ENCODE measurements around the gene TUBB6.

DNA sequence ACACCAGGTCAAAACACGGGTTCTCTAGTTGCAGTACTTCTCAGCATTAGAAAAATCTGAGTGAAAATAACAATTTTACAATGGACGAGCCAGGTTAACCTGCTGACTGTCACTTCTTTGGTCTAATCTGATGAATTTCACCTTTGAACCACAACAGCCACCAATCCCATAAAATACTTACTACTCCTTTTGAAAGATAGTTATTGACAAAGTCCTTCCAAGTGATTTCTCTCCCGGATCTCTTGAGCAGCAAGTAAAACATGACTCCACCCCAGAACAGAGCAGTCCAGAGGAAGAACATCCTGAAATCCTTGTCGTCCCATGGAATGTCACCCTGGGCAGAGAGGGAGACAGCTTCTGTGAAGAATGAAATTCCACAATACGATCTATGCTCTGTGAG is 58.7 kb downstream of the TUBB6 start:
- TF ChIP-seq SIN3A (IDR thresholded peaks at IDR 0.05; ENCODE audit: borderline replicate concordance, insufficient read depth, low read depth, low read length) = no peak
- TF ChIP-seq, protein P1, sequence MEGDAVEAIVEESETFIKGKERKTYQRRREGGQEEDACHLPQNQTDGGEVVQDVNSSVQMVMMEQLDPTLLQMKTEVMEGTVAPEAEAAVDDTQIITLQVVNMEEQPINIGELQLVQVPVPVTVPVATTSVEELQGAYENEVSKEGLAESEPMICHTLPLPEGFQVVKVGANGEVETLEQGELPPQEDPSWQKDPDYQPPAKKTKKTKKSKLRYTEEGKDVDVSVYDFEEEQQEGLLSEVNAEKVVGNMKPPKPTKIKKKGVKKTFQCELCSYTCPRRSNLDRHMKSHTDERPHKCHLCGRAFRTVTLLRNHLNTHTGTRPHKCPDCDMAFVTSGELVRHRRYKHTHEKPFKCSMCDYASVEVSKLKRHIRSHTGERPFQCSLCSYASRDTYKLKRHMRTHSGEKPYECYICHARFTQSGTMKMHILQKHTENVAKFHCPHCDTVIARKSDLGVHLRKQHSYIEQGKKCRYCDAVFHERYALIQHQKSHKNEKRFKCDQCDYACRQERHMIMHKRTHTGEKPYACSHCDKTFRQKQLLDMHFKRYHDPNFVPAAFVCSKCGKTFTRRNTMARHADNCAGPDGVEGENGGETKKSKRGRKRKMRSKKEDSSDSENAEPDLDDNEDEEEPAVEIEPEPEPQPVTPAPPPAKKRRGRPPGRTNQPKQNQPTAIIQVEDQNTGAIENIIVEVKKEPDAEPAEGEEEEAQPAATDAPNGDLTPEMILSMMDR (IDR thresholded peaks at IDR 0.05) = no peak
- TF ChIP-seq, protein P2, sequence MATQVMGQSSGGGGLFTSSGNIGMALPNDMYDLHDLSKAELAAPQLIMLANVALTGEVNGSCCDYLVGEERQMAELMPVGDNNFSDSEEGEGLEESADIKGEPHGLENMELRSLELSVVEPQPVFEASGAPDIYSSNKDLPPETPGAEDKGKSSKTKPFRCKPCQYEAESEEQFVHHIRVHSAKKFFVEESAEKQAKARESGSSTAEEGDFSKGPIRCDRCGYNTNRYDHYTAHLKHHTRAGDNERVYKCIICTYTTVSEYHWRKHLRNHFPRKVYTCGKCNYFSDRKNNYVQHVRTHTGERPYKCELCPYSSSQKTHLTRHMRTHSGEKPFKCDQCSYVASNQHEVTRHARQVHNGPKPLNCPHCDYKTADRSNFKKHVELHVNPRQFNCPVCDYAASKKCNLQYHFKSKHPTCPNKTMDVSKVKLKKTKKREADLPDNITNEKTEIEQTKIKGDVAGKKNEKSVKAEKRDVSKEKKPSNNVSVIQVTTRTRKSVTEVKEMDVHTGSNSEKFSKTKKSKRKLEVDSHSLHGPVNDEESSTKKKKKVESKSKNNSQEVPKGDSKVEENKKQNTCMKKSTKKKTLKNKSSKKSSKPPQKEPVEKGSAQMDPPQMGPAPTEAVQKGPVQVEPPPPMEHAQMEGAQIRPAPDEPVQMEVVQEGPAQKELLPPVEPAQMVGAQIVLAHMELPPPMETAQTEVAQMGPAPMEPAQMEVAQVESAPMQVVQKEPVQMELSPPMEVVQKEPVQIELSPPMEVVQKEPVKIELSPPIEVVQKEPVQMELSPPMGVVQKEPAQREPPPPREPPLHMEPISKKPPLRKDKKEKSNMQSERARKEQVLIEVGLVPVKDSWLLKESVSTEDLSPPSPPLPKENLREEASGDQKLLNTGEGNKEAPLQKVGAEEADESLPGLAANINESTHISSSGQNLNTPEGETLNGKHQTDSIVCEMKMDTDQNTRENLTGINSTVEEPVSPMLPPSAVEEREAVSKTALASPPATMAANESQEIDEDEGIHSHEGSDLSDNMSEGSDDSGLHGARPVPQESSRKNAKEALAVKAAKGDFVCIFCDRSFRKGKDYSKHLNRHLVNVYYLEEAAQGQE (IDR thresholded peaks at IDR 0.05; ENCODE audit: insufficient read depth in 1 of 2, low read depth in 2 of 2, low read length in 1 of 2) = no peak
- TF ChIP-seq POLR2AphosphoS5 (IDR thresholded peaks at IDR 0.05; ENCODE audit: low read depth, low read length) = no peak
- no peak for TF ChIP-seq TCF7L2 (IDR thresholded peaks at IDR 0.05; ENCODE audit: low read depth, low read length)

Measured in Panc1 (cell line).